Testis (tissue), 3 donors: ENCODE results near the gene TOPBP1. TPM values are rescaled to one million over a fixed set of nuclear protein-coding genes. Genes with fewer than 3 reads are reported as not detected.

Experiments used
- DNase-seq: peaks from one replicate; pipeline ENCODE4 v3.0.0-alpha.2; 2019
- H3K27ac ChIP-seq, 2 donors: fragments of 200-600 bp; sonication (generic); one replicate each; pipeline ENCODE4 v1.5.1; 2019
- H3K27me3 ChIP-seq: fragments of 200-600 bp; sonication (generic); one replicate; pipeline ENCODE4 v1.5.1; 2019
- H3K36me3 ChIP-seq: fragments of 200-600 bp; sonication (generic); one replicate; pipeline ENCODE4 v1.5.1; 2017; ENCODE audit warnings: low read depth; ENCODE audit errors: missing control alignments
- H3K4me1 ChIP-seq: fragments of 200-600 bp; sonication (generic); one replicate; pipeline ENCODE4 v1.5.1; 2019
- H3K4me3 ChIP-seq, 2 donors: fragments of 200-600 bp; sonication (generic); one replicate each; pipeline ENCODE4 v1.5.1; 2017 to 2019
- H3K9me3 ChIP-seq: fragments of 200-600 bp; sonication (generic); one replicate; pipeline ENCODE4 v1.5.1; 2017
- CTCF ChIP-seq, 3 experiments: fragments of 450-650 bp in 2 of 3; fragments of 200-600 bp in 1 of 3; sonication (generic) in 1 of 3; IDR thresholded peaks; one replicate each; pipeline ENCODE4 v1.5.1; 2016 to 2019; ENCODE audit warnings: antibody characterized with exemption in 3 of 3, mild to moderate bottlenecking in 2 of 3, moderate library complexity in 1 of 3
- POLR2A ChIP-seq: fragments of 450-650 bp; IDR thresholded peaks from one replicate; pipeline ENCODE4 v1.6.1; 2017; ENCODE audit warnings: antibody characterized with exemption, mild to moderate bottlenecking, moderate library complexity
- WGBS, 2 donors: methylation state at CpG; one replicate each; pipeline ENCODE4 v1.1.5; 2018; 5-methylcytosine and 5-hydroxymethylcytosine counted together
- intact Hi-C: fragments of 100-400 bp; cut with DNase I; formaldehyde crosslinking; loops from one replicate; pipeline ENCODE4 v1.15.1; 2023; ENCODE audit warnings: low total_unique reads
- polyA plus RNA-seq: library from polyadenylated mRNA; stranded (reverse); fragments of 350-450 nt; fragmentation: Illumina TruSeq; extraction: RNeasy Lipid Tissue Mini Kit (QIAGEN cat#74804); gene quantifications from one replicate; pipeline ENCODE4 v1.2.3, GENCODE V29; 2014; ENCODE audit warnings: low read depth, low replicate concordance; ENCODE audit not compliant: insufficient read depth
- total RNA-seq, 2 donors: library from RNA; depleted of rRNA; stranded (reverse); fragments of >200 nt; gene quantifications; one replicate each; pipeline ENCODE4 v1.2.3, GENCODE V29; 2016

TOPBP1 gene
- total and polyA plus RNA-seq, 3 donors from 2014 or later: 40.9 to 62.6 (median 51.7) TPM

GRCh38 chr3:133606342-133606741 lies 55.4 kb downstream of the TOPBP1 start:
- intact Hi-C loops: no loop called here
- 85 to 94% methylated on average over 1 of the region's 1 CpG for WGBS, 2 donors
- Histone ChIP-seq H3K27me3 (no peaks in the 10 kb centered on the region), H3K4me3 (no peak overlapping the region), H3K27ac (no peak overlapping the region), H3K36me3 (no peaks in the 10 kb centered on the region), H3K9me3 (no peaks in the 10 kb centered on the region), H3K4me1 (no peaks in the 10 kb centered on the region)
- no peak for DNase-seq
- TF ChIP-seq POLR2A: no peak
- no peak for TF ChIP-seq CTCF (IDR thresholded peaks at IDR 0.05)

GRCh38 chr3:133600572-133601081 lies 61.1 kb downstream of the TOPBP1 start:
- Histone ChIP-seq H3K36me3 (no peaks in the 10 kb centered on the region), H3K27me3 (no peaks in the 10 kb centered on the region), H3K9me3 (no peaks in the 10 kb centered on the region), H3K27ac (no peak overlapping the region), H3K4me1 (no peaks in the 10 kb centered on the region), H3K4me3 (no peak overlapping the region)
- no peak for DNase-seq
- whole genome bisulfite sequencing, 2 donors: 94 to 95% methylated on average over 1 of the region's 1 CpG
- intact Hi-C loops: no loop called here
- TF ChIP-seq CTCF (IDR thresholded peaks at IDR 0.05) (no peak), POLR2A (no peak)

DNA sequence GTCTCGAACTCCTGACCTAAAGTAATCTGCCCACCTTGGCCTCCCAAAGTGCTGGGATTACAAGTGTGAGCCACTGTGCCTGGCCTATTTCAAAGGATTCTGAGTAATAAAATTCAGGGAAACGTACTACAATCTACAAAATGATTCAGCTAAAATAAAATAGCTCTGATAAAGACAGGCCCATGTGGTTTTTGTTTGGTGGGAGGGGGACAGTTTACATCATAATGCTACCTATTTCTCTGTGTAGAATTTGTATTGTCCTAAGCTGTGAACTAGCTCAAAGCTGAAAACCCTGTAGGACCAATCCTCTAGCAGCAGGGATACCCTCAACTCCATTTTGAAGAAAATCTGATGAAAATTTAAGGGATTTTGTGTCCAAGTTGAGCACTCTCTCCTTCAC lies 62.5 kb downstream of the TOPBP1 start:
- no peak for TF ChIP-seq CTCF (IDR thresholded peaks at IDR 0.05)
- TF ChIP-seq POLR2A: no peak
- H3K27ac ChIP-seq: no peak overlapping the region
- no peak overlapping the region for H3K4me3 ChIP-seq
- intact Hi-C loops: no loop called here
- no peaks in the 10 kb centered on the region for H3K27me3 ChIP-seq
- 84 to 85% methylated on average over 2 of the region's 2 CpGs for WGBS, 2 donors
- DNase-seq: no peak
- H3K9me3 ChIP-seq: no peaks in the 10 kb centered on the region
- H3K36me3 ChIP-seq: no peaks in the 10 kb centered on the region
- no peaks in the 10 kb centered on the region for H3K4me1 ChIP-seq

- Histone ChIP-seq H3K9me3 (no peaks in the 10 kb centered on the region), H3K27ac (no peak overlapping the region), H3K27me3 (no peaks in the 10 kb centered on the region), H3K4me1 (no peaks in the 10 kb centered on the region), H3K4me3 (no peak overlapping the region), H3K36me3 (no peaks in the 10 kb centered on the region)
- DNase-seq: no peak
- intact Hi-C loops: no loop called here
- 94 to 96% methylated on average over 3 of the region's 3 CpGs for WGBS, 2 donors
- no peak for TF ChIP-seq CTCF (IDR thresholded peaks at IDR 0.05)
- TF ChIP-seq POLR2A: no peak
Observed at GRCh38 chr3:133598405-133598804, 63.3 kb downstream of the TOPBP1 start.

GRCh38 chr3:133595341-133595740 lies 66.4 kb downstream of the TOPBP1 start:
- intact Hi-C loops: no loop called here
- no peak for TF ChIP-seq CTCF (IDR thresholded peaks at IDR 0.05)
- no peak for TF ChIP-seq POLR2A
- H3K27ac ChIP-seq: no peak overlapping the region

More at GRCh38 chr3:133595341-133595740, 66.4 kb downstream of the TOPBP1 start:
- H3K4me1 ChIP-seq: no peaks in the 10 kb centered on the region
- no peaks in the 10 kb centered on the region for H3K27me3 ChIP-seq
- H3K36me3 ChIP-seq: no peaks in the 10 kb centered on the region
- H3K9me3 ChIP-seq: no peaks in the 10 kb centered on the region
- DNase-seq: no peak
- WGBS, 2 donors: 88 to 91% methylated on average over 1 of the region's 1 CpG
- no peak overlapping the region for H3K4me3 ChIP-seq
